ENCODE data around the gene CGNL1. TPM values are rescaled to one million over a fixed set of nuclear protein-coding genes. Genes with fewer than 3 reads are reported as not detected.

Gene CGNL1
- polyA plus RNA-seq, 1 of the 3 experiments (the other 2 are of a cell fraction) = 0.23 TPM

GRCh38 chr15:57562196-57562769 is 186.0 kb downstream of the CGNL1 start (continued):
- TF ChIP-seq REST (IDR thresholded peaks at IDR 0.05; ENCODE audit: low read depth, low read length) (no peak), EP300 (IDR thresholded peaks at IDR 0.05; ENCODE audit: borderline replicate concordance in 1 of 2, low read depth in 1 of 2, low read length in 1 of 2) (peak in 1 of 2 experiments; percentile 77; a peak in 1 of 4 replicates), TCF12 (IDR thresholded peaks at IDR 0.05) (no peak), SMC3 (IDR thresholded peaks at IDR 0.05; ENCODE audit: low read depth, low read length) (no peak), MEF2A (IDR thresholded peaks at IDR 0.05; ENCODE audit: borderline replicate concordance, low read depth) (no peak), GATA2 (CRISPR knock-in tag; IDR thresholded peaks at IDR 0.05) (peak; percentile 16; the same call in 1 of the 2 replicates), GABPA (IDR thresholded peaks at IDR 0.05; ENCODE audit: low read depth) (no peak)
- TF ChIP-seq, protein P1, sequence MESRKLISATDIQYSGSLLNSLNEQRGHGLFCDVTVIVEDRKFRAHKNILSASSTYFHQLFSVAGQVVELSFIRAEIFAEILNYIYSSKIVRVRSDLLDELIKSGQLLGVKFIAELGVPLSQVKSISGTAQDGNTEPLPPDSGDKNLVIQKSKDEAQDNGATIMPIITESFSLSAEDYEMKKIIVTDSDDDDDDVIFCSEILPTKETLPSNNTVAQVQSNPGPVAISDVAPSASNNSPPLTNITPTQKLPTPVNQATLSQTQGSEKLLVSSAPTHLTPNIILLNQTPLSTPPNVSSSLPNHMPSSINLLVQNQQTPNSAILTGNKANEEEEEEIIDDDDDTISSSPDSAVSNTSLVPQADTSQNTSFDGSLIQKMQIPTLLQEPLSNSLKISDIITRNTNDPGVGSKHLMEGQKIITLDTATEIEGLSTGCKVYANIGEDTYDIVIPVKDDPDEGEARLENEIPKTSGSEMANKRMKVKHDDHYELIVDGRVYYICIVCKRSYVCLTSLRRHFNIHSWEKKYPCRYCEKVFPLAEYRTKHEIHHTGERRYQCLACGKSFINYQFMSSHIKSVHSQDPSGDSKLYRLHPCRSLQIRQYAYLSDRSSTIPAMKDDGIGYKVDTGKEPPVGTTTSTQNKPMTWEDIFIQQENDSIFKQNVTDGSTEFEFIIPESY (IDR thresholded peaks at IDR 0.05; ENCODE audit: borderline replicate concordance, low read depth) = no peak

GRCh38 chr15:57563416-57563815 is 187.1 kb downstream of the CGNL1 start:
- Histone ChIP-seq H3K9ac (no peak overlapping the region), H2AFZ (ENCODE audit: low read depth) (no peak overlapping the region), H4K20me1 (ENCODE audit: insufficient read depth) (no peaks in the 10 kb centered on the region), H3K27ac (ENCODE audit: low read depth in 2 of 2, low read length in 1 of 2) (no peak overlapping the region), H3K4me3 (ENCODE audit: low read depth in 2 of 2, low read length in 1 of 2) (no peak overlapping the region), H3K36me3 (replicated peaks in 1 of 2; ENCODE audit: control insufficient read depth in 1 of 2, insufficient read depth in 2 of 2, low read length in 1 of 2) (no peaks in the 10 kb centered on the region), H3K4me1 (ENCODE audit: control insufficient read depth in 1 of 2, insufficient read depth in 2 of 2, low read depth in 1 of 2, low read length in 1 of 2) (peaks cover 0 to 12% of the 10 kb centered on the region in 2 experiments; a peak in 1 of 4 replicates), H3K9me3 (no peaks in the 10 kb centered on the region), H3K9me2 (no peaks in the 10 kb centered on the region), H3F3A (replicated peaks; ENCODE audit: insufficient read depth) (no peaks in the 10 kb centered on the region), H3K27me3 (ENCODE audit: insufficient read depth) (no peaks in the 10 kb centered on the region), H3K4me2 (no peak overlapping the region), H3K79me2 (ENCODE audit: insufficient read depth) (no peaks in the 10 kb centered on the region)
- WGBS (ENCODE audit: low lambda C conversion rate) = 88% methylated on average over 5 of the region's 6 CpGs
- no peak for DNase-seq
- ChIA-PET POLR2A (no interaction called here), CTCF (interaction anchor here (0.7 to 1.5 kb wide), 4 partner anchors 48 to 298 kb away, joined by 3 to 4 read pairs (median 4); no protein-coding TSS in a partner anchor)
- TF ChIP-seq REST (IDR thresholded peaks at IDR 0.05; ENCODE audit: low read depth, low read length) (no peak), EP300 (IDR thresholded peaks at IDR 0.05; ENCODE audit: borderline replicate concordance in 1 of 2, low read depth in 1 of 2, low read length in 1 of 2) (no peak), SIN3A (IDR thresholded peaks at IDR 0.05; ENCODE audit: borderline replicate concordance, low read depth, low read length) (no peak), RAD21 (IDR thresholded peaks at IDR 0.05; ENCODE audit: low read length) (no peak)
